GM19043 (cell line): Measurements from ENCODE around the gene FEV.
"Not testable (repeated sequence)": the region's sequence is repeated elsewhere in the genome, so short reads cannot be mapped to it uniquely, and the experiment has no call there.

Experiments
- ATAC-seq: cut with Tn5 transposase; IDR thresholded peaks from one replicate; pipeline ENCODE4 v1.9.1; 2021; ENCODE audit warnings: low read depth; ENCODE audit not compliant: unreplicated experiment

FEV gene

GRCh38 chr2:218946621-218947020 lies 38.4 kb downstream of the FEV start:
- no peak for ATAC-seq

- ATAC-seq = no peak
Observed at GRCh38 chr2:218944759-218945404, 40.1 kb downstream of the FEV start.

DNA sequence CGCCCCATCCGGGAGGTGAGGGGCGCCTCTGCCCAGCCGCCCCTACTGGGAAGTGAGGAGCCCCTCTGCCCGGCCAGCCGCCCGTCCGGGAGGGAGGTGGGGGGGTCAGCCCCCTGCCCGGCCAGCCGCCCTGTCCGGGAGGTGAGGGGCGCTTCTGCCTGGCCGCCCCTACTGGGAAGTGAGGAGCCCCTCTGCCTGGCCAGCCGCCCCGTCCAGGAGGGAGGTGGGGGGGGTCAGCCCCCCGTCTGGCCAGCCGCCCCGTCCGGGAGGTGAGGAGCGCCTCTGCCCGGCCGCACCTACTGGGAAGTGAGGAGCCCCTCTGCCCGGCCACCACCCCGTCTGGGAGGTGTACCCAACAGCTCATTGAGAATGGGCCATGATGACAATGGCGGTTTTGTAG lies 53.2 kb downstream of the FEV start:
- ATAC-seq = not testable (repeated sequence)
